MM.1S (cell line): ENCODE measurements around the gene RAB31.

Source experiments
- DNase-seq: peaks from one replicate; pipeline ENCODE4 v3.0.0-alpha.2; 2015
- H2AFZ ChIP-seq: fragments of 300-600 bp; sonication (generic); 2 replicates; pipeline ENCODE4 v1.6.0; 2016; ENCODE audit warnings: antibody characterized with exemption, low read length
- H3F3A ChIP-seq: fragments of 300-600 bp; sonication (generic); 2 replicates; pipeline ENCODE4 v1.6.1; 2016; ENCODE audit warnings: mild to moderate bottlenecking, antibody characterized with exemption, low read length, moderate library complexity, mixed read lengths; ENCODE audit not compliant: insufficient read depth
- H3K27ac ChIP-seq: fragments of 300-600 bp; sonication (generic); 2 replicates; pipeline ENCODE4 v1.5.1; 2016; ENCODE audit warnings: mild to moderate bottlenecking, low read length
- H3K27me3 ChIP-seq: fragments of 300-600 bp; sonication (generic); replicated peaks from 2 replicates; pipeline ENCODE4 v1.6.0; 2016; ENCODE audit warnings: low read length; ENCODE audit not compliant: insufficient read depth
- H3K36me3 ChIP-seq: fragments of 300-600 bp; sonication (generic); replicated peaks from 2 replicates; pipeline ENCODE4 v1.6.1; 2016; ENCODE audit warnings: mild to moderate bottlenecking, low read length, mixed read lengths; ENCODE audit not compliant: insufficient read depth
- H3K4me1 ChIP-seq: fragments of 300-600 bp; sonication (generic); 2 replicates; pipeline ENCODE4 v1.6.1; 2016; ENCODE audit warnings: low read length, mixed read lengths
- H3K4me2 ChIP-seq: fragments of 300-600 bp; sonication (generic); 2 replicates; pipeline ENCODE4 v1.6.0; 2016; ENCODE audit warnings: low read depth, low read length
- H3K4me3 ChIP-seq: fragments of 300-600 bp; sonication (generic); 2 replicates; pipeline ENCODE4 v1.5.1; 2016; ENCODE audit warnings: low read length, mixed read lengths
- H3K79me2 ChIP-seq: fragments of 300-600 bp; sonication (generic); 2 replicates; pipeline ENCODE4 v1.6.1; 2016; ENCODE audit warnings: mixed run types, low read length, mixed read lengths
- H3K9ac ChIP-seq: fragments of 300-600 bp; sonication (generic); 2 replicates; pipeline ENCODE4 v1.6.1; 2016; ENCODE audit warnings: low read length, mixed read lengths
- H3K9me2 ChIP-seq: fragments of 300-600 bp; sonication (generic); replicated peaks from 2 replicates; pipeline ENCODE4 v1.6.1; 2016; ENCODE audit warnings: mild to moderate bottlenecking, low read length, mixed read lengths; ENCODE audit not compliant: insufficient read depth
- H3K9me3 ChIP-seq: fragments of 300-600 bp; sonication (generic); replicated peaks from 2 replicates; pipeline ENCODE4 v1.6.1; 2016; ENCODE audit warnings: mild to moderate bottlenecking, low read length, mixed read lengths; ENCODE audit not compliant: insufficient read depth
- H4K20me1 ChIP-seq: fragments of 300-600 bp; sonication (generic); 2 replicates; pipeline ENCODE4 v1.6.1; 2016; ENCODE audit warnings: mild to moderate bottlenecking, low read length, moderate library complexity, mixed read lengths; ENCODE audit not compliant: insufficient read depth
- CTCF ChIP-seq: fragments of 300-600 bp; sonication (generic); IDR thresholded peaks from 2 replicates; pipeline ENCODE4 v1.5.1; 2016; ENCODE audit warnings: antibody characterized with exemption, low read length, mixed read lengths
- EZH2 ChIP-seq: fragments of 300-600 bp; sonication (generic); optimal IDR thresholded peaks from 2 replicates; pipeline ENCODE3; 2017; ENCODE audit warnings: low read depth, mild to moderate bottlenecking, antibody characterized with exemption, low read length, mixed read lengths
- EZH2phosphoT487 ChIP-seq: fragments of 300-600 bp; sonication (generic); IDR thresholded peaks from 2 replicates; pipeline ENCODE4 v1.6.1; 2018; ENCODE audit warnings: antibody characterized with exemption, low read length

Gene RAB31

DNA sequence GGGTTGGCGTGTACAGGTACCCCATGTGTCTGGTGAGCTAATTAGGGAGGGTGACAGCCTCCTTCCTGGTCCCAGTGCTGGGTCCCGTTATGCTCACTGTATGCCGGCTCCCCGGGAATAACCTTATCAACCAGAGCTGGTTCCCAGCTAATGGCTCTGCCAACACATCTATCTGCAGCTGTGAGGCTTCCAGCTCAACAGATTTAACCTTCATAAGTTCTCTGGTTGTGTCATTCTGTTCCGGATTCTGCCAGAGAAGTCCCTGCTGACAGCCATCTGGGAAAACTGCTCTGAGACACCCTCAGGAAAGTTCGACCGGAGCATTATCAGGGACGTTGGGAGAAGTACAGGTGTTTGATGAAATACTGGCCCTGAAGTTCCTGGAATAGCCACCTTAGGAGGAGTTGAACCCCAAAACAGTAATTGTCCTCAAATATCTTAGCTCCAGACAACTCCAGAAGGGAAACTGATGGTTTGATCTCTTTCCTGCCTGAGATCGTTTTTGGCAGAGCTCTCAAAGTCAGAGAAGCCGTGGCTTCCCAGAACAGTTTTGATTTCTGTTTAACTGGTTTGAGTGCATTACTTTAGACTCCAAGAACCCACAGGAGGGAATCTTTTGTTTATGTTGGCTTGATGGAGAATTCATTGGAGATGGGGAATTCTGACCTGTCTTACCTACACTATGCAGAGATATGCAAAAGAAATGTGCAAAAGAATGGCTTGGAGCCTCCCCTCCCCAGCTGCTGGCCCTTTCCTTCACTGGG lies 138.2 kb downstream of the RAB31 start:
- no peak for DNase-seq
- H3K27me3 ChIP-seq: no peaks in the 10 kb centered on the region
- no peaks in the 10 kb centered on the region for H3K9me3 ChIP-seq
- no peaks in the 10 kb centered on the region for H3F3A ChIP-seq
- no peak overlapping the region for H2AFZ ChIP-seq
- H3K36me3 ChIP-seq: no peaks in the 10 kb centered on the region
- no peak overlapping the region for H3K27ac ChIP-seq
- H3K4me1 ChIP-seq: no peaks in the 10 kb centered on the region
- H4K20me1 ChIP-seq: no peaks in the 10 kb centered on the region
- H3K4me2 ChIP-seq: no peak overlapping the region
- no peaks in the 10 kb centered on the region for H3K79me2 ChIP-seq
- H3K9ac ChIP-seq: no peak overlapping the region
- TF ChIP-seq CTCF: no peak
- no peak for TF ChIP-seq EZH2phosphoT487
- no peak for TF ChIP-seq EZH2
- no peak overlapping the region for H3K4me3 ChIP-seq
- H3K9me2 ChIP-seq: no peaks in the 10 kb centered on the region

GRCh38 chr18:9848170-9848879 lies 140.2 kb downstream of the RAB31 start:
- Histone ChIP-seq H3F3A (no peaks in the 10 kb centered on the region), H3K36me3 (no peaks in the 10 kb centered on the region), H3K9me3 (no peaks in the 10 kb centered on the region), H3K9me2 (no peaks in the 10 kb centered on the region), H4K20me1 (no peaks in the 10 kb centered on the region), H3K27me3 (no peaks in the 10 kb centered on the region), H3K4me3 (no peak overlapping the region), H3K4me2 (no peak overlapping the region), H3K9ac (no peak overlapping the region), H3K79me2 (no peaks in the 10 kb centered on the region), H3K27ac (no peak overlapping the region), H2AFZ (no peak overlapping the region), H3K4me1 (no peaks in the 10 kb centered on the region)
- TF ChIP-seq EZH2: no peak
- DNase-seq: no peak

GRCh38 chr18:9849407-9850283 lies 141.5 kb downstream of the RAB31 start:
- H3K4me2 ChIP-seq: no peak overlapping the region
- H3K27me3 ChIP-seq: no peaks in the 10 kb centered on the region
- no peak overlapping the region for H3K27ac ChIP-seq
- H3K79me2 ChIP-seq: no peaks in the 10 kb centered on the region
- no peaks in the 10 kb centered on the region for H3F3A ChIP-seq
- DNase-seq: no peak
- no peak overlapping the region for H3K9ac ChIP-seq
- no peak overlapping the region for H3K4me3 ChIP-seq
- H3K9me3 ChIP-seq: no peaks in the 10 kb centered on the region
- H2AFZ ChIP-seq: no peak overlapping the region
- no peaks in the 10 kb centered on the region for H3K9me2 ChIP-seq
- H4K20me1 ChIP-seq: no peaks in the 10 kb centered on the region
- no peak for TF ChIP-seq EZH2phosphoT487
- no peak for TF ChIP-seq EZH2
- TF ChIP-seq CTCF: no peak
- H3K36me3 ChIP-seq: no peaks in the 10 kb centered on the region
- no peaks in the 10 kb centered on the region for H3K4me1 ChIP-seq
